Subcutaneous abdominal adipose tissue (tissue), 5 donors: Measurements from ENCODE around the gene MYBBP1A.
"Not testable (repeated sequence)": the region's sequence is repeated elsewhere in the genome, so short reads cannot be mapped to it uniquely, and the experiment has no call there.

Source experiments
- H3K27ac ChIP-seq: one replicate; pipeline ENCODE4 v1.7.0; 2013; ENCODE audit warnings: low read depth, mild to moderate bottlenecking, inconsistent platforms, low read length, moderate library complexity
- H3K27me3 ChIP-seq, 5 donors: one replicate each; pipeline ENCODE4 v1.7.0; 2013; ENCODE audit warnings: low read length in 5 of 5, inconsistent platforms in 1 of 5; ENCODE audit not compliant: control insufficient read depth in 5 of 5, insufficient read depth in 4 of 5
- H3K36me3 ChIP-seq, 5 donors: one replicate each; pipeline ENCODE4 v1.7.0; 2013; ENCODE audit warnings: low read length in 5 of 5; ENCODE audit not compliant: control insufficient read depth in 5 of 5, insufficient read depth in 5 of 5
- H3K4me1 ChIP-seq, 5 donors: one replicate each; pipeline ENCODE4 v1.7.0; 2013; ENCODE audit warnings: low read length in 5 of 5, mild to moderate bottlenecking in 3 of 5, moderate library complexity in 1 of 5; ENCODE audit not compliant: control insufficient read depth in 5 of 5, insufficient read depth in 5 of 5
- H3K4me3 ChIP-seq, 5 donors: one replicate each; pipeline ENCODE4 v1.7.0; 2013; ENCODE audit warnings: low read length in 5 of 5, low read depth in 1 of 5
- H3K9ac ChIP-seq, 5 donors: one replicate each; pipeline ENCODE4 v1.7.0; 2013; ENCODE audit warnings: low read length in 5 of 5, mild to moderate bottlenecking in 4 of 5, moderate library complexity in 3 of 5
- H3K9me3 ChIP-seq, 5 donors: one replicate each; pipeline ENCODE4 v1.7.0; 2013; ENCODE audit warnings: low read length in 5 of 5; ENCODE audit not compliant: control insufficient read depth in 5 of 5
- donor health status: healthy.
- donor health status: healthy.
- donor health status: healthy.
- donor health status: healthy.
- donor health status: healthy.

Gene MYBBP1A

GRCh38 chr17:4583782-4584100 is 28.6 kb upstream of the MYBBP1A start:
- peaks cover 0 to 16% (median 9%) of the 10 kb centered on the region in 5 donors for H3K4me1 ChIP-seq
- H3K9me3 ChIP-seq = no peaks in the 10 kb centered on the region
- H3K9ac ChIP-seq = no peak overlapping the region
- H3K4me3 ChIP-seq = peak overlapping the region in 3 of 5 donors; percentile 40 to 61 (median 47)
- H3K36me3 ChIP-seq = no peaks in the 10 kb centered on the region
- H3K27me3 ChIP-seq = peaks cover 20 to 55% (median 54%) of the 10 kb centered on the region in 5 donors
- H3K27ac ChIP-seq = no peak overlapping the region

- H3K9ac ChIP-seq = no peak overlapping the region
- H3K27ac ChIP-seq = no peak overlapping the region
- H3K27me3 ChIP-seq = peaks cover 20 to 54% (median 52%) of the 10 kb centered on the region in 5 donors
- no peaks in the 10 kb centered on the region for H3K9me3 ChIP-seq
- peaks cover 0 to 16% (median 9%) of the 10 kb centered on the region in 5 donors for H3K4me1 ChIP-seq
- H3K36me3 ChIP-seq = no peaks in the 10 kb centered on the region
- H3K4me3 ChIP-seq = no peak overlapping the region
Observed at GRCh38 chr17:4583206-4583605, 28.0 kb upstream of the MYBBP1A start.

GRCh38 chr17:4582691-4583090 is 27.5 kb upstream of the MYBBP1A start:
- Histone ChIP-seq H3K36me3 (no peaks in the 10 kb centered on the region), H3K27me3 (peaks cover 20 to 54% (median 52%) of the 10 kb centered on the region in 5 donors), H3K4me3 (no peak overlapping the region), H3K9ac (no peak overlapping the region), H3K9me3 (no peaks in the 10 kb centered on the region), H3K27ac (no peak overlapping the region), H3K4me1 (peaks cover 0 to 16% (median 9%) of the 10 kb centered on the region in 5 donors)

- Histone ChIP-seq H3K4me1 (peaks cover 0 to 16% (median 9%) of the 10 kb centered on the region in 5 donors), H3K27ac (no peak overlapping the region), H3K9me3 (no peaks in the 10 kb centered on the region), H3K36me3 (no peaks in the 10 kb centered on the region), H3K4me3 (no peak overlapping the region), H3K9ac (no peak overlapping the region), H3K27me3 (peaks cover 20 to 54% (median 52%) of the 10 kb centered on the region in 5 donors)
Observed at GRCh38 chr17:4582101-4582501, 26.9 kb upstream of the MYBBP1A start.

GRCh38 chr17:4580291-4580690 is 25.1 kb upstream of the MYBBP1A start:
- Histone ChIP-seq H3K27me3 (peaks cover 20 to 48% (median 42%) of the 10 kb centered on the region in 5 donors), H3K4me1 (peaks cover 0 to 16% (median 9%) of the 10 kb centered on the region in 5 donors), H3K9ac (no peak overlapping the region), H3K27ac (no peak overlapping the region), H3K4me3 (no peak overlapping the region), H3K9me3 (no peaks in the 10 kb centered on the region), H3K36me3 (no peaks in the 10 kb centered on the region)

GRCh38 chr17:4579678-4580077 is 24.5 kb upstream of the MYBBP1A start:
- no peaks in the 10 kb centered on the region for H3K9me3 ChIP-seq
- peaks cover 15 to 43% (median 38%) of the 10 kb centered on the region in 5 donors for H3K27me3 ChIP-seq
- peaks cover 0 to 12% (median 7%) of the 10 kb centered on the region in 5 donors for H3K4me1 ChIP-seq
- H3K27ac ChIP-seq = no peak overlapping the region
- H3K36me3 ChIP-seq = no peaks in the 10 kb centered on the region
- no peak overlapping the region for H3K4me3 ChIP-seq
- no peak overlapping the region for H3K9ac ChIP-seq

GRCh38 chr17:4578349-4578748 is 23.2 kb upstream of the MYBBP1A start:
- not testable (repeated sequence) for H3K36me3 ChIP-seq, H3K4me3 ChIP-seq, H3K27ac ChIP-seq, H3K9ac ChIP-seq, H3K9me3 ChIP-seq, H3K4me1 ChIP-seq
- peaks cover 10 to 32% (median 27%) of the 10 kb centered on the region in 5 donors for H3K27me3 ChIP-seq

- no peaks in the 10 kb centered on the region for H3K4me1 ChIP-seq
- no peak overlapping the region for H3K4me3 ChIP-seq
- no peaks in the 10 kb centered on the region for H3K36me3 ChIP-seq
- H3K9ac ChIP-seq = no peak overlapping the region
- H3K27ac ChIP-seq = no peak overlapping the region
- peaks cover 2 to 23% (median 18%) of the 10 kb centered on the region in 5 donors for H3K27me3 ChIP-seq
- no peaks in the 10 kb centered on the region for H3K9me3 ChIP-seq
Observed at GRCh38 chr17:4577386-4577993, 22.3 kb upstream of the MYBBP1A start.

- H3K4me1 ChIP-seq = no peaks in the 10 kb centered on the region
- H3K9ac ChIP-seq = no peak overlapping the region
- no peaks in the 10 kb centered on the region for H3K9me3 ChIP-seq
- no peak overlapping the region for H3K4me3 ChIP-seq
- no peaks in the 10 kb centered on the region for H3K36me3 ChIP-seq
- H3K27ac ChIP-seq = no peak overlapping the region
- peaks cover 0 to 17% (median 13%) of the 10 kb centered on the region in 5 donors for H3K27me3 ChIP-seq
Observed at GRCh38 chr17:4576729-4577322, 21.6 kb upstream of the MYBBP1A start.

GRCh38 chr17:4576161-4576558 is 21.0 kb upstream of the MYBBP1A start:
- H3K9ac ChIP-seq = no peak overlapping the region

More at GRCh38 chr17:4576161-4576558, 21.0 kb upstream of the MYBBP1A start:
- Histone ChIP-seq H3K4me1 (no peaks in the 10 kb centered on the region), H3K4me3 (no peak overlapping the region), H3K27me3 (peaks cover 0 to 10% (median 8%) of the 10 kb centered on the region in 5 donors), H3K9me3 (no peaks in the 10 kb centered on the region), H3K36me3 (no peaks in the 10 kb centered on the region), H3K27ac (no peak overlapping the region)
